ENCODE measurements around the gene NFIA. TPM values are rescaled to one million over a fixed set of nuclear protein-coding genes. Genes with fewer than 3 reads are reported as not detected.

NFIA gene
- total and polyA plus RNA-seq, 2 of the 13 experiments (the other 11 are each of a cell fraction or from before 2014, with no cell fraction given), result 14.7 to 28.5 TPM

DNA sequence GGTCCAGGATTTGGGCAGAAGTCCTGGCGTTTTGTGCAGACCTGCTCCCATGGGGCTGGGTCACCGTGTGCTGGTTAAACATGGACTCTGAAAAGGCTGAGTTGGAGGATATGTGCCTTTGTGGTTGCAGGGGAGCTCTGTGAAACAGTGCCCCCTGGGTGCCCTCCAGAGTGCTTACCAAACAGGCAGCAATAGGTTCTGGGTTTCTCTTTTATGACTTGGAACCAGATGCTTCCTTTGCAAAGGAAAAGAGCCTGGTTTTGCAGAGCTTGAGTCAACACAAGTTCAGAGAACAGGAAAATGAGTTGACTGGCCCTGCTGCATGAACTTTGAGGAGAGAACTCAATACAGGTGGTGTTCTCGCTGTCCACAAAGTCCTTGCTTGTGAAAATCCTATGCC lies 353.7 kb downstream of the NFIA start (continued):
- TF ChIP-seq, protein P1, sequence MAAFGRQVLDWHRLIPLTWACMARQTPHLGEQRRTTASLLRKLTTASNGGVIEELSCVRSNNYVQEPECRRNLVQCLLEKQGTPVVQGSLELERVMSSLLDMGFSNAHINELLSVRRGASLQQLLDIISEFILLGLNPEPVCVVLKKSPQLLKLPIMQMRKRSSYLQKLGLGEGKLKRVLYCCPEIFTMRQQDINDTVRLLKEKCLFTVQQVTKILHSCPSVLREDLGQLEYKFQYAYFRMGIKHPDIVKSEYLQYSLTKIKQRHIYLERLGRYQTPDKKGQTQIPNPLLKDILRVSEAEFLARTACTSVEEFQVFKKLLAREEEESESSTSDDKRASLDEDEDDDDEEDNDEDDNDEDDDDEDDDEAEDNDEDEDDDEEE (CRISPR knock-in tag; IDR thresholded peaks at IDR 0.05), result no peak
- TF ChIP-seq, protein P2, sequence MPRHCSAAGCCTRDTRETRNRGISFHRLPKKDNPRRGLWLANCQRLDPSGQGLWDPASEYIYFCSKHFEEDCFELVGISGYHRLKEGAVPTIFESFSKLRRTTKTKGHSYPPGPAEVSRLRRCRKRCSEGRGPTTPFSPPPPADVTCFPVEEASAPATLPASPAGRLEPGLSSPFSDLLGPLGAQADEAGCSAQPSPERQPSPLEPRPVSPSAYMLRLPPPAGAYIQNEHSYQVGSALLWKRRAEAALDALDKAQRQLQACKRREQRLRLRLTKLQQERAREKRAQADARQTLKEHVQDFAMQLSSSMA (CRISPR knock-in tag; IDR thresholded peaks at IDR 0.05), result no peak

DNA sequence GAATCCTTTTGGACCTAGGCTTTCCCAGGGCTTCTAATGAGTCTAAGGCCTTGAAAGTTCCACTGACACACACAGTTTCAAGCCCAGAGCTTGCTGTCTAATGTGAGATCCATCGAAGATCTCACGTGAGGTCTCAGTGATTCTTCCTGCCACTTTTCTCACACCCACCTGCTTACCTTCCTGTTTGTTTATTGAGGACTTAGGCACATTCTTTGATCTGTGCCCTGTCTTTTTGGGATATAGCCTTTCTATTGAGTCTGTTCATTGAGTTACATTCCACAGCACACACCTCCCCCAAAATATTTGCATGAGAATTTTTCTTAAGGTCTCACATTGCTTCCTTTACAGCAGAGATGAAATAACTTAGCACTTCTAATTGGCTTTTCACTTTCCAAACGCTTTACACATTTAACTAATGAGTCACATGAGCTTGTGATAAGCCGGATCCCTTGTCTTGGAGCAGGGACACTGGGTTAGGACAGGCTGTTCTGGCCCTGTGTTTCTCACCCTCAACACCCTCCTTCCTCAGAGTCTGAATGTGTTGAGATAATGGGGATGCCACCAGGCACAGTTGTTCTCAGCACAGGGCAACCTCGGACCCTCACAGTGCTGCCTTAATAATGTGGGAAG lies 354.2 kb downstream of the NFIA start:
- no peak for ATAC-seq
- Histone ChIP-seq H3K4me2 (ENCODE audit: low read depth, low read length) (no peak overlapping the region), H2AFZ (ENCODE audit: low read length) (no peak overlapping the region), H3K4me1 (ENCODE audit: insufficient read depth, low read length) (peaks cover 26% of the 10 kb centered on the region), H3K36me3 (replicated peaks in 1 of 2; ENCODE audit: control insufficient read depth in 1 of 2, insufficient read depth in 2 of 2, low read length in 2 of 2) (peaks cover 8 to 54% of the 10 kb centered on the region in 2 experiments), H3K4me3 (replicated peaks in 1 of 3; ENCODE audit: insufficient read depth in 1 of 3, low read depth in 2 of 3, low read length in 3 of 3) (no peak overlapping the region), H3K9me3 (ENCODE audit: low read length) (no peaks in the 10 kb centered on the region), H4K20me1 (ENCODE audit: insufficient read depth, low read length) (no peaks in the 10 kb centered on the region; the same call in 1 of the 2 replicates), H3K79me2 (ENCODE audit: insufficient read depth, low read length) (no peaks in the 10 kb centered on the region), H3K9ac (ENCODE audit: insufficient read depth, low read depth, low read length) (no peak overlapping the region), H3K27me3 (ENCODE audit: control insufficient read depth in 1 of 2, insufficient read depth in 2 of 2, low read length in 2 of 2) (no peaks in the 10 kb centered on the region), H3K27ac (ENCODE audit: extremely low read length, insufficient read depth, low read length) (no peak overlapping the region)
- intact Hi-C loops (cut with micrococcal nuclease; ENCODE audit: unreplicated experiment) (no loop called here), in situ Hi-C loops (cut with HindIII; ENCODE audit: extremely low pct_ligation_motif_present, low pct_unique_long_range_greater_than_20kb) (no loop called here)
- 92% methylated on average over 5 of the region's 5 CpGs for WGBS (ENCODE audit: low lambda C conversion rate)
- no peak for FAIRE-seq
- TF ChIP-seq IKZF4 (CRISPR knock-in tag; IDR thresholded peaks at IDR 0.05; ENCODE audit: borderline replicate concordance, low read depth, not compliant biosample characterization), result no peak
- TF ChIP-seq, protein P3, sequence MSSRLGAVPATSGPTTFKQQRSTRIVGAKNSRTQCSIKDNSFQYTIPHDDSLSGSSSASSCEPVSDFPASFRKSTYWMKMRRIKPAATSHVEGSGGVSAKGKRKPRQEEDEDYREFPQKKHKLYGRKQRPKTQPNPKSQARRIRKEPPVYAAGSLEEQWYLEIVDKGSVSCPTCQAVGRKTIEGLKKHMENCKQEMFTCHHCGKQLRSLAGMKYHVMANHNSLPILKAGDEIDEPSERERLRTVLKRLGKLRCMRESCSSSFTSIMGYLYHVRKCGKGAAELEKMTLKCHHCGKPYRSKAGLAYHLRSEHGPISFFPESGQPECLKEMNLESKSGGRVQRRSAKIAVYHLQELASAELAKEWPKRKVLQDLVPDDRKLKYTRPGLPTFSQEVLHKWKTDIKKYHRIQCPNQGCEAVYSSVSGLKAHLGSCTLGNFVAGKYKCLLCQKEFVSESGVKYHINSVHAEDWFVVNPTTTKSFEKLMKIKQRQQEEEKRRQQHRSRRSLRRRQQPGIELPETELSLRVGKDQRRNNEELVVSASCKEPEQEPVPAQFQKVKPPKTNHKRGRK (CRISPR knock-in tag; IDR thresholded peaks at IDR 0.05), result no peak
- POLR2A ChIA-PET, result no interaction called here
- DNase-seq (ENCODE audit: low spot score), result no peak
- CTCF ChIA-PET (ENCODE audit: low intra/inter-chr PET ratio, low total read pairs), result no interaction called here
- BruUV-seq (replicated peaks), result no TSS peak
